ELF-1 (cell line): Measurements from ENCODE around the gene SULT2B1.
"Not testable (repeated sequence)": the region's sequence is repeated elsewhere in the genome, so short reads cannot be mapped to it uniquely, and the experiment has no call there.

ENCODE experiments used
- DNase-seq: peaks from one replicate; pipeline ENCODE4 v3.0.0-alpha.2; 2016; ENCODE audit warnings: low read depth, low spot score

SULT2B1 gene

DNA sequence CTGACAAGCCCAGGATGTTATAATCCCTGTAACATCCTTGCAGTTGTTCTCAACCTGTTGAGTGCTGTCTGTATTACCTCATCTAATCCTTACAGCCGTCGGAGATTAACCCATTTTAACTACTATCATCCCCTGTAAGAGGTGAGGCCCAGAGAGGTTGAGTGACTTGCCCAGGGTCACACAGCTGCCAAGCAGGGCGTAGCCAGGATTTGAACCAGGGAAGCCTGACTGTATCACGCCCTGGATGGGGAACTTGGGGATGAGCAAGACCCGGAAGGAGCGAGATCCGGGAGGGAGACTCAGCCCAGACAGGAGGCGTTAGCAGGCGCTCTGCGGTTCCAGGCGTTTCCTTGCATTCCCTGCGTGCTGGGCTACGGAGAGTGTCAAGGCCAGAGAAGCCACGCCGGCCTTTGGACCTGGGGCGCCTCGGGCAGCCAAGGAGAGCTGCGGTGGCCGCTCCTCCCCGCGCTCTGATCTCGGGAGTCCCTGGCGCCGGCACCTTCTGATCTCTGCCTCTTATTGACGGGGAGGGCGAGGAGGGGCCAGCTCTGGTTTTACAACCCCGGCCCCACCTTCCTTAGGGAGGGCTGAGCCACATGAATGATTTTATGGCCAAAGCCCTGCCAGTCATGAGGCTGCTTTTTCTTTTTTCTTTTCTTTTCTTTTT, 6.2 kb downstream of the SULT2B1 start:
- peak; percentile 95 for DNase-seq

DNA sequence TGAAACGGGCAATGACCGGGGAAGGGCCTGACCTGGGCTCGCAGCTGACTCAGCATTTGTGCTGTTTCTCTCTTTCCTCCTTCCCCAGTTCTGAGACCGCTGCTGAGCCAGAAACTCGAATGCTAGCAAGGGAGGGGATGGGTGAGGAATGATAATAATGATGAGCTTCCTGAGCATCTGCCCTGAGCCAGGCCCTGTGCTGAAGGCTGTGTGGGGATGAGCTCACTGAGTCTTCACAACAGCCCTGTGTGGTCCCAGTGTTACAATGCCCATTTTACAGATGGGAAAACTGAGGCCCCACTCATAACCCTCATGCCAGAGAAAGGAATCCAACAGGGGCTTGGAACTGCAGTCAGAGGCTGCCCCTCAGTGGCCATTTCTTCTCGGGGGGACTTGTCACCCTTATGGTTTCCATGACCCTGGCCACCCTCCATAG, 8.1 kb downstream of the SULT2B1 start:
- peak; percentile 53 for DNase-seq

DNA sequence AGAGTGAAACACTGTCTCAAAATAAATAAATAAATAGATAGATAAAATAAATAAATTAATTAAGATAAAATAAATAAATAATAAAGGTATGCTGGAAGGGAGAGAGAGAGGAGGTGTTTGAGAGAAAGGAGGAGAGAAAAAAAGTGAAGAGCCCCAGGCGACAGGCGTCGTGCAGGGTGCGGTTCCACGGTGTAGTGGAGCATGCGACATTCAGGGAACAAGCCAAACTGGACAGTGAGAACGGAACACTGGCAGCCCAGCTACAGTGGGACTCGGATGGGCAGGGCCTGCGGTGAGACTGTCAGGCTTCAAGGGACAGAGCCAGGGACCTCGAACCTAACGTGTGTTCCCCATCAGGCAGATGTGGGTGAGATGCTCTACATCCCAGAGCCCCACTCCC, 9.4 kb downstream of the SULT2B1 start:
- no peak for DNase-seq

DNA sequence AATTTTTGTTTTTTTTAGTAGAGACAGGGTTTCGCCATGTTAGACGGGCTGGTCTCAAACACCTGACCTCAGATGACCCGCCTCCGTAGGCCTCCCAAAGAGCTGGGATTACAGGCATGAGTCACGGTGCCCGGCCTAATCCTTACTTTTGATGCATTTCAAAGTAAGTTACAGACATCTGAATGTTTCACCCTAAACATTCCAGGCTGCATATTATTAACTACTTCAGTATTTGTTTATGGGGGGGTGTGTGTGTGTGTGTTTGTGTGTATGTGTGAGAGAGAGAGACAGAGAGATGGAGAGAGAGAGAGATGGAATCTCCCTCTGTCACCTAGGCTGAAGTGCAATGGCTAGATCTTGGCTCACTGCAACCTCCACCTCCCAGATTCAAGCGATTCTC, 13.1 kb downstream of the SULT2B1 start:
- peak; percentile 39 for DNase-seq

DNA sequence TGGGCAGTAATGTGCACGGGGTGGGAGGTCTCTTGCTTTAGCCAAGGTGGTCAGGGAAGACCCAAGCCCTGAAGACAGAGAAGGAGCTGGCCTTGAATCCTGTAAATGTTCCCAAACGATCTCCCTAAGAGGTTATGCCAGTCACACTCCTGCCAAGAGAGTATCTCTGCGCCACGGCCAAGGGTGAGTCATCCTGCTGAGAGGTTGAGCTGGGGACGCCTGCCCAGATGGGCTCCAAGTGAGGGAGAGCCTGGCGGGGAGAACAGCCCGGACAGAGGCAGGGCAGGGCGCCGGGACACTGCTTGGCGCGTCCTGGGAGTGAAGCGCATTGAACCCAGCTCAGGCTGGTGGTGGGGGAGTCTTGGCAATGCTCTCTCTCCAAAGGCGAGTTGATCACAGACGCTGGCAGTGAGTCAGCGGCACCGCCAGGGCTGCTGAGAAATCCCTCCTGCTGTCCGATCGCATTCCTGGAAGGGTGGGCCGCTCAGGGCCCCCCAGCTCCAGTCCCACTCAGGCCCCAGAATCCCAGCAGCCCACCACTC, 16.4 kb downstream of the SULT2B1 start:
- peak; percentile 80 for DNase-seq

DNA sequence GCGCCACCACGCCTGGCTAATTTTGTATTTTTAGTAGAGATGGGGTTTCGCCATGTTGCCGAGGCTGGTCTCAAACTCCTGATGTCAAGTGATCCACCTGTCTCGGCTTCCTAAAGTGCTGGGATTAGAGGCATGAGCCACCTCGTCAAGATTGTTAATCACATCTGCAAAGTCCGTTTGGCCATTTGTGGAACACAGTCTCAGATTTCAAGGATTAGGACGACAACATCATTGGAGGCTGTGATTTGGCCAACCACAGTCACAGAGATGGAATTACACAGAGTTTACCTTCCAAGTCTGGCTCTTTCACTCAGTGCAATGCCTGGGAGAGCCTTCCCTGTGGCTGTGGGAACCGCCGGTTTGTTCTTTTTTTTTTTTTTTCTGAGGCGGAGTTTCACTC, 17.8 kb downstream of the SULT2B1 start:
- DNase-seq: peak; percentile 52

DNA sequence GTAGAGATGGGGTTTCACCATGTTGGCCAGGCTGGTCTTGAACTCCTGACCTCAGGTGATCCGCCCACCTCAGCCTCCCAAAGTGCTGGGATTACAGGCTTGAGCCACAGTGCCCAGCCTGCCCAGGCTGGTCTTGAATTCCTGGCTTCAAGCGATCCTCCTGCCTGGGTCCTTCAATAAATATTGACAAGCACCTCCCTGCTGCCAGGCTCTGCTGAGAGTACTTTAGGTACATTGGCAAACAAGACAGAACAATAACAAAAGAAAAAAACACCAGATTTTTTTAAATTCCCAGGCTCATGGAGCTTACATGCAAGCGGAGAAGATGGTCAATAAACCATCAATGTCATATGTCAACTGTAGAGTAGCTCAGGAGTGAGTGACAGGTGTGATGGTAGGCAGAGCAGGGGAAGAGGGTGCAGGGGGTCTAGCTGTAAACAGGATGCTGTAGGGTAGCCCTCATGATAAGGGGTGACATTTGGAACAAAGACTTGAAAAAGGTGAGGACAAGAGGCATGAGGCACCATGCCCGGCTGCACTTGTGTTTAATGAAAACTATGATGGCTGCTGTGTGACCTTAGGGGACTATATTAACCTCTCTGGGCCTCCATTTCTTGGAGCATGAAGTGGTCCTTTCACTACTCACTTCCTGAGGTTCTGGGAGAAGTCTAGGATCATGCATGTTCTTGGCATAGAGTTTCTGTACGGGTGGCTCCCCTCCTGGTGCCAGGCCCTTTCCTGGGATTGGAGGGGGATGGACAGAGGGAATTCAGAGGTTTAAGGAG, 19.6 kb downstream of the SULT2B1 start:
- DNase-seq: no peak

DNA sequence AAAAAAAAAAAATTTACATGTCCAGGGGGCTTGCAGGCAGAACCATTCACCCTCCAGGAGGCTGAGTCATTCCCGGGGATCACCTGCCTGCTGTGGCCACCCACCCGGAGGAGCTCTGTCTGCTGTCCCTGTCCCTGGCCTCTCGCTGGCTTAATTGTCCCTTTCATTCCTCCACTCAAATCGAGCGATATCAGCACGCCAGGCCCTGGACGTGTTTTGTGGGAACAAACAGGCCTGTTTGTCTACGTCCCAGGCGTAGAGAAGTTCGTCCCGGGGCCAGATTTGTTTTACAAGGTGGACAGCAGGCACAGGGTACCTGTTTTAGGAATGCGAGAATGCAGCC, 21.2 kb downstream of the SULT2B1 start:
- peak; percentile 85 for DNase-seq

DNA sequence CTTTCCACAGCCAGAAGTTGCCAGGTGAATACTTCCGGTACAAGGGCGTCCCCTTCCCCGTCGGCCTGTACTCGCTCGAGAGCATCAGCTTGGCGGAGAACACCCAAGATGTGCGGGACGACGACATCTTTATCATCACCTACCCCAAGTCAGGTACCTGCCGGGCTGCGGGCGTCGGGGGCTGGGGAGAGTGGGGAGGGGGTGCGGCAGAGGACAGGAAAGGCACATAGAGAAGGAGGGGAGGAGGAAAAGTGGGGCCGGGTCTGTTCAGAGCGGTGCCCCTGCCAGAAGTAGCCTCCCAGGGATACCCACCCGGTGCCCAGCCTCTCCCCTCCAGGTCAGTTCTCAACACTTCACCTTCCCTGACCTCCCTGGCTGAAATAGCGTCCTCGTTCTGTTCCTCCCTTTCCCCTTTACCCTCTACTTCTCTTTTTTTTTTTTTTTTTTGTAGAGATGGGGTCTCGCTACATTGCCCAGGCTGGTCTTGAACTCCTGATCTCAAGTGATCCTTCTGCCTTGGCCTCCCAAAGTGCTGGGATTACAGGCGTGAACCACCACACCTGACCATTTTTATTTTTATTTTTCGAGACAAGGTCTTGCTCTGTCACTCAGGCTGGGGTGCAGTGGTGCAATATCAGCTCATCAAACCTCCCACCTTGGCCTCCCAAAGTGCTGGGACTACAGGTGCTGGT, 24.1 kb downstream of the SULT2B1 start:
- no peak for DNase-seq

DNA sequence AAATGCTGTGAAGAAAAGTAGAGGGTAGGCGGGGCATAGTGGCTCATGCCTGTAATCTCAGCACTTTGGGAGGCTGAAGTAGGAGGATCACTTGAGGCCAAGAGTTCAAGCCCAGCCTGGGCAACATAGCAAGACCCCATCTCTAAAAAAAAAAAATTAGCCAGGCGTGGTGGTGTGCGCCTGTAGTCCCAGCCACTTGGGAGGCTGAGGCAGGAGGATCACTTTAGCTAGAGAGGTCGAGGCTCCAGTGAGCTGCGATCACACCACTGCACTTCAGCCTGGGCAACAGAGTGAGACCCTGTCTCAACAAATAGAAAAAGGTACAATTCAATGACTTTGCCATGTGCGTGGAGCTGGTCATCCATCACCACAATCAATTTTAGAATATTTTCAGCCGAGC, 25.9 kb downstream of the SULT2B1 start:
- DNase-seq: not testable (repeated sequence)

DNA sequence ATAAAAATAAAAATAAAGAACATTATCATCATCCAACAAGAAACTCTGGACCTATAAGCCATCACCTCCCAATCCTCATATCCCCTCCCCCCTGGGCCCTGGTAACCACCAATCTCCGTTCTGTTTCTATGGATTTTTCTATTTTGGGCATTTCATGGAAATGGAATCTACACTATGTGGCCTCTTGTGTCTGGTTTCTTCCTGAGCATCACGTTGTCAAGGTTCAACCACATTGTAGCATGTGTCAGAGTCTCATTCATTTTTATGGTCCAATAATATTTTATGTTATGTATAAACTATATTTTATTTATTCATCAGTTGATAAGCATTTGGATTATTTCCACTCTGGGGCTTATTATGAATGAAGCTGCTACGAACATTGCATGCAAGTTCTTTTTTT, 26.9 kb downstream of the SULT2B1 start:
- DNase-seq: no peak

DNA sequence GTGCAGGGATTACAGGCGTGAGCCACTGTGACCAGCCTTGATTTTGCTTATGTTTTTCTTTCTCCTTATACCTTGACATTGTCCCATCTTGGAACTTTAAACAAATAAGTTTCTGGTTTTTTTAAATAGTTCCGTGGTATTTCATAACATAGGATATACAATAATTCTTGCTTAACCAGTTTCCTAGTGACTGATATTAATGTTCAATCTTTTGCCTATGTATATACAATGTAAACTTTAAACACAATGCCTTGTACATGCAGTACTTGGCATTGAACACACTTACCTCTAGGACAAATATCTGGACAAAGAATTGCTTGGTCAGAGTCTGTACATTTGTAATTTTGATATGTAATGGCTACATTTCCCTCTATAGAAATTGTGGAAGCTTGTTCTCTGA, 30.2 kb downstream of the SULT2B1 start:
- no peak for DNase-seq

DNA sequence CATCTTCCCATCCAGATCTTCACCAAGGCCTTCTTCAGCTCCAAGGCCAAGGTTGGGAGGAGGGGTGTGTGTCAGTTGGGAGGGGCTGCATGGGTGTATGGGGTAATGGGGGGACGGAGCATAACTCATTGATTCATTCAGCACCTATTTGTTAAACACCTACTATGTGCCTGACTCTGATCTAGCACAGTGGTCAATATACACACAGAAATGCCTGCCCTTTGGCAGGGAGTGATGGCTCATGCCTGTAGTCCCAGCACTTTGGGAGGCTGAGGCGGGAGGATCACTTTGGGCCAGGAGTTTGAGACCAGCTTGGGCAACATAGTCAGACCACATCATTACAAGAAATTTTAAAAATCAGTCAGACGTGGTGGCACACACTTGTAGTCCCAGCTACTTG, 35.4 kb downstream of the SULT2B1 start:
- no peak for DNase-seq

DNA sequence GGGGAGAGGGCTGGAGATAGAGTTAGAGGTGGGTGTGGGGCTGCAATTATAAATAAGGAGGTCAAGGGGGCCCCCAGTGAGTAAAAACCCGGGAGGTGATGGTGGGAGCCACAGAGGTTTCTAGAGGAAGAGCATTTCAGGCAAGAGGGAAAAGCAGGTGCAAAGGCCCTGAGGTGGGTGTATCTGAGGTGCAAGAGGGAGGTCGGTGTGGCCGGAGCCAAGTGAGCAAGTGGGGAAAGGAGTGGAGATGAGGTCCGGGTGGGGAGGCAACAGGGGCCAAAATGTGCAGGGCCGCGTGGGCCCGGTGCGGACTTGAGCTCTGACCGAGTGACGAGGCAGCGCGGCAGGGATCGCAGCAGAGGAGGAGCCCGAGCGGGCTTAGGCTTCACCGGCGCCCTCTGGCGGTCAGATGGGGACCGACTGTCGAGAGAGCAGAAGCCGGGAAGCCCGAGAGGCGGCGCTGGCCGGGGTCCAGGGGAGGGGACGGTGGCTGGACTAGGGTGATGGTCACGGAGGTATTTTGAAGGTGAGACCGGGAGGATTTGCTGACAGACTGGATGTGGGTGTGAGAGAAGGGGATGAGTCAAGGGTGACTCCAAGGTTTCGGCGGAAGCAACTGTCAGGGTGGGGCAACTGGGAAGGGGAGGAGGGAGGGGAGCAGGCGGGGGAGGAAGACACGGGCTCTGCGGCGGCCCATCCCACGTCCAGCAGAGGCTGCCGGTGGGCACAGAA, 36.9 kb downstream of the SULT2B1 start:
- DNase-seq: peak; percentile 93

DNA sequence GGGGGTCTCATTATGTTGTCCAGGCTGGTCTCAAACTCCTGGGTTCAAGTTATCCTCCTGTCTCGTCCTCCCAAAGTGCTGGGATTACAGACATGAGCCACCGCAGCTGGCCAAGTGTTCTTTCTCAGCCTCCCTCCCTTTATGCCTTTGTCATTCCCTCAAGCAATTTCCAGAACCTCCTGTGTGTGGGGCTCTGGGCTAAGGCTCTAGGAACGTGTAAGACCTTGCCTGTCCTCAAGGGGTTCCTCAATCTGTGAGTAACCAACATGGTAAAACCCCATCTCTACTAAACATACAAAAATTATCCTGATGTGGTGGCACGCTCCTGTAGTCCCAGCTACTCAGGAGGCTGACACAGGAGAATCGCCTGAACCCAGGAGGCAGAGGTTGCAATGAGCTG, 39.0 kb downstream of the SULT2B1 start:
- peak; percentile 39 for DNase-seq

DNA sequence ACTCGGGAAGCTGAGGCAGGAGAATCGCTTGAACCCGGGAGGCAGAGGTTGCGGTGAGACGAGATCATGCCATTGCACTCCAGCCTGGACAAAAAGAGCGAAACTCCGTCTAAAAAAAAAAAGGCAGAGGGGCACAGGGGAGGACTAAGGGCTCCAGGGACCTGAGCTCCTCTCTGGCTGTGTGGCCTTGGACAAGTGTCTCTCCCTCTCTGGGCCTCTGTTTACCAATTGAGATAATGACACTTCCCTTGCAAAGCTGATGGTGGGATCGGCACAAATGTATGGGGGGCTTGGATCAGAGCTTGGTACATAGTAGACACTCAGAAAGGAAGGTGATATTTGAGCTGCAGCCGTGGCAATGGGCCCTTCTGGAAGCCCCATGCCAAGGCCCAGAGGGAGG, 43.2 kb downstream of the SULT2B1 start:
- DNase-seq: no peak

DNA sequence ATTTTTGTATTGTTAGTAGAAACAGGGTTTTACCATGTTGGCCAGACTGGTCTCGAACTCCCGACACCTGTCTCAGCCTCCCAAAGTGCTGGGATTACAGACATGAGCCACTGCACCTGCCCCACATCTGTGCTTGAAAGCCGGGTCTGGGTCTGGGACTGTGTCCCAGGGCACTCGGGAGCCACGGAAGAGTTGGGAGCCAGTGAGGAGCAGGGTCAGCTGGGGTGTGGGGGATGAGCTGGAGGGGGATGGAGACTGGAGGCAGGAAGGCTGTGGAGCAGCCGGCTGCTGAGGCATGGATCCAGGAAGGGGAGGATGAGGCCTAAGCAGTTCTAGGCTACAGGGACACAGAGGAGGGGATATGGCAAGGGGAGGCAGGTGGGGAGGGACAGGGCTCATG, 43.9 kb downstream of the SULT2B1 start:
- no peak for DNase-seq

DNA sequence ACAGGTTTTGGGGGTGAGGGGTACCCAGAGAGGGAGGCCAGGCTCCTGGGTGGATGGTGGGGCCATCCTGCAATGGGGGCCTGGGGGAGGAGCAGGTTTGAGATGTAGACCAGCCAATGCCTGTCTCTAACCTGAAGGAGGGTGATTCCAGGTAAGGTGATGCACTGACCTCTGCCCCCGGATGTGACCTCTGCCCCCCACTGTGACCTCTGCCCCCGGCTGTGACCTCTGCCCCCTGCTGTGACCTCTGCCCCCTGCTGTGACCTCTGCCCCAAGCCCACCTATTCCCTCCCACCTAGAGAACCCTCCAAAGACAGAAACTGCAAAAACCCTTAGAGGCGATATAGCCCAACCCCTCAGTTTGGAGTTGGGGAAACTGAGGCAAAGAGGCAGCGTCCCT, 44.3 kb downstream of the SULT2B1 start:
- DNase-seq: no peak

DNA sequence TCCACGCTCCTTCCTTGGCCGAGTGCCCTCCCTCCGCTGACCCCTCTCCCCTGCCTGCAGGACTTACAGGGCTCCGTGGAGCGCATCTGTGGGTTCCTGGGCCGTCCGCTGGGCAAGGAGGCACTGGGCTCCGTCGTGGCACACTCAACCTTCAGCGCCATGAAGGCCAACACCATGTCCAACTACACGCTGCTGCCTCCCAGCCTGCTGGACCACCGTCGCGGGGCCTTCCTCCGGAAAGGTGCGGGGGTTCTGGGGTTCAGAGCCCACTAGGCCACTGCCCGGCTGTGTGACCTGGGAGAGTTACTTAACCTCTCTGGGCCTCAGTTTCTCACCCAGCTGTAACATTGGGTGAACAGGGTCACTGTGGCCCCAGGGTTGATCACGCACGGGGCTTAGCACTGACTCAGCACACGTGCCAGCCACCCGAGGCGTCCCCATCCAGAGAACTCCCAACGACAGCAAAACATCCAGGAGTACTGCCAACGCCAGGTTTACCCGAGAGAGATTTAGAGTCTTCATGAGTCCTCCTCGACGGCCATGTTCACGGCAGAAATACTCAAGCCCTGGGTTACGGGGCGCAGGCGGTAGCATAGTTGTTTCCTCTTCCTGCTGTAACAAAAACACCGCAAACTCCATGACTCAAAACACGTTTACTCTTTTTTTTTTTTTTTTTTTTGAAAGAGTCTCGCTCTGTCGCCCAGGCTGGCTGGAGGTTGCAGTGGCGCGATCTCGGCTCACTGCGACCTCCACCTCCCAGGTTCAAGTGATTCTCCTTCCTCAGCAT, 44.9 kb downstream of the SULT2B1 start:
- no peak for DNase-seq

DNA sequence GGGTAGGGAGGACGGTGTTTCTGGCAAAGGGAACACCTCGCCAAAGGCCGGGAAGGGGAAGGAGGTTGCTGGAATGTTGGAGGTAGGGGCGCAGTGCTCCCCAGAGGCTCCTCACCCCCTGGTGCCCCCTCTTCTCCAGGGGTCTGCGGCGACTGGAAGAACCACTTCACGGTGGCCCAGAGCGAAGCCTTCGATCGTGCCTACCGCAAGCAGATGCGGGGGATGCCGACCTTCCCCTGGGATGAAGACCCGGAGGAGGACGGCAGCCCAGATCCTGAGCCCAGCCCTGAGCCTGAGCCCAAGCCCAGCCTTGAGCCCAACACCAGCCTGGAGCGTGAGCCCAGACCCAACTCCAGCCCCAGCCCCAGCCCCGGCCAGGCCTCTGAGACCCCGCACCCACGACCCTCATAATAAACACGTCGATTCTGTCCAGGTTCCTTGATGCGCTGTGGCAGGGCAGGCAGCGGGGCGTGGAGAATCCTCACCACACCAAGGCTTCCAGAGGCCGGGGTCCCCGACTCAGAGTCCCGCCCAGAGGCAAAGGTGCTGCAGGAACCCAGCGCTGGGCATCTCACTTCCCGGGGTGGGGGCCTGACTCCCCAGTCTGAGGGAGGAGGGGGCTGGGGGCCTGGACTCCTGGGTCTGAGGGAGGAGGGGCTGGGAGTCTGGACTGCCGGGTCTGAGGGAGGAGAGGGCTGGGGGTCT, 47.2 kb downstream of the SULT2B1 start:
- DNase-seq: no peak
